OCI-LY1 (cell line): ENCODE measurements around the gene JMJD8.

ENCODE experiments used
- CTCF ChIP-seq: fragments of 200-600 bp; sonication (generic), shearing (Covaris generic); IDR thresholded peaks from 2 replicates; pipeline ENCODE4 v1.5.1; 2017; ENCODE audit warnings: mild to moderate bottlenecking, antibody characterized with exemption, low read length, moderate library complexity, mixed read lengths
- EZH2 ChIP-seq: fragments of 200-600 bp; sonication (generic), shearing (Covaris generic); IDR thresholded peaks from 2 replicates; pipeline ENCODE4 v1.8.0; 2017; ENCODE audit warnings: borderline replicate concordance, mixed run types, mild to moderate bottlenecking, antibody characterized with exemption, low read length, moderate library complexity, mixed read lengths

GRCh38 chr16:675884-676564 is 8.1 kb downstream of the JMJD8 start:
- TF ChIP-seq CTCF (no peak), EZH2 (no peak)
